Measurements from ENCODE around the gene GRIA1.

Gene GRIA1

DNA sequence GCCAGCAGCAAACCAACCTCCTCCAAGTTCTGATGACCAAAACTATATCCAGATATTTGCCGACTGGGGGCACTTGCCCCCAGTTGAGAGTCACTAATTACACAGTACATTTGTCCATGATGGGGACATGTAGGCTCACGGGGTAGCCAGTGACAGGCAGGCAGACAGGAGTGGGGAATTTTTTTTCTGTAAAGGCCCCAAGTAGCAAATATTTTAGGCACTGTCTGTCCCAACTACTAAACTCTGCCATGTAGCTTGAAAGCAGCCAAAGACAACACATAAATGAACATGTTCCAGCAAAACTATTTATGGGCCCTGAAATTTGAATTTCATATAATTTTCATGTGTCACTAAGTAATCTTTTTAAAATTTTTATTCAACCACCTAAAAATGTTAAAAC is 80.7 kb downstream of the GRIA1 start:
- H2AFZ ChIP-seq (ENCODE audit: low read length, unreplicated experiment), result no peak overlapping the region
- peaks cover 12% of the 10 kb centered on the region for H3K4me1 ChIP-seq (ENCODE audit: control insufficient read depth, insufficient read depth, low read length, unreplicated experiment)
- no peaks in the 10 kb centered on the region for H3K36me3 ChIP-seq (ENCODE audit: insufficient read depth, low read length)
- no peak overlapping the region for H3K4me3 ChIP-seq (ENCODE audit: low read depth, low read length)
- H3K27me3 ChIP-seq (ENCODE audit: insufficient read depth, low read length), result no peaks in the 10 kb centered on the region
- H3K79me2 ChIP-seq (ENCODE audit: control insufficient read depth, insufficient read depth, low read length, unreplicated experiment), result no peaks in the 10 kb centered on the region
- H3K27ac ChIP-seq (ENCODE audit: low read depth, low read length), result no peak overlapping the region

DNA sequence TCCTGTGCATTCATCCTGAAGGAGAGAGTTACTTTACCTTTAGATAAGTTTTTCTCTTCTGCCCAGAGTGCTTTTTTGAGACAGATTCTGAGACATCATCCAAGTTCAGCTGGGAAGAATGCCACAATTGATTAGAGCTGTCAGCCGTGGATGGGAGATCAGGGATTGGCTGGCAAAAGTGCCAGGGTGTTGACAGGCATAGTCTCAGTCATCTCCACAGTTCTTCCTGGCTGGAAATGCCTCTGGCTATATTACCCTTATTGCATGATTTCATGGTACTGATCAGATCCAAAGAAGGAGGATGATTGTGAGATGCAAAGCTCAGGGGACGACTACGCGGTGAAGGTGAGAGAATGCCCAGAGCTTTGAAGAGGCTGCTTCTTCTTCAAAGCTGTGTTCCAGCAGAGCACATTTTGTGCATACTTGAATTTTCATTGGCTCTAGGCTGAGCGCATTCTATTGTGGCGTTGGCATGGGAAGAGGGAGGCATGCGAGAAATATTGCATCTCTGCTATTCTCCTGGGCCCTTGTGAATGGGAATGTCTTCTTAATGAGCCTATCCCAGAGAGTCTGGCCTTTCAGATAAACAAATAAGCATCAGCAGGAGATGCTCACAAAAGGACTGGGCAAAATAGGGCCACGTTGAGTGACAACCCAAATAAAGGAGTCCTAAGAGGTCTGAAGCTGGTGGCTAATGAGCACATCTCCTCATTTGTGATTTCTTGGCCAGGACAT is 82.1 kb downstream of the GRIA1 start:
- Histone ChIP-seq H3K79me2 (ENCODE audit: control insufficient read depth, insufficient read depth, low read length, unreplicated experiment) (no peaks in the 10 kb centered on the region), H3K4me3 (ENCODE audit: low read depth, low read length) (no peak overlapping the region), H3K27ac (ENCODE audit: low read depth, low read length) (no peak overlapping the region), H3K36me3 (ENCODE audit: insufficient read depth, low read length) (no peaks in the 10 kb centered on the region), H3K27me3 (ENCODE audit: insufficient read depth, low read length) (no peaks in the 10 kb centered on the region), H3K4me1 (ENCODE audit: control insufficient read depth, insufficient read depth, low read length, unreplicated experiment) (peaks cover 12% of the 10 kb centered on the region), H2AFZ (ENCODE audit: low read length, unreplicated experiment) (no peak overlapping the region)

DNA sequence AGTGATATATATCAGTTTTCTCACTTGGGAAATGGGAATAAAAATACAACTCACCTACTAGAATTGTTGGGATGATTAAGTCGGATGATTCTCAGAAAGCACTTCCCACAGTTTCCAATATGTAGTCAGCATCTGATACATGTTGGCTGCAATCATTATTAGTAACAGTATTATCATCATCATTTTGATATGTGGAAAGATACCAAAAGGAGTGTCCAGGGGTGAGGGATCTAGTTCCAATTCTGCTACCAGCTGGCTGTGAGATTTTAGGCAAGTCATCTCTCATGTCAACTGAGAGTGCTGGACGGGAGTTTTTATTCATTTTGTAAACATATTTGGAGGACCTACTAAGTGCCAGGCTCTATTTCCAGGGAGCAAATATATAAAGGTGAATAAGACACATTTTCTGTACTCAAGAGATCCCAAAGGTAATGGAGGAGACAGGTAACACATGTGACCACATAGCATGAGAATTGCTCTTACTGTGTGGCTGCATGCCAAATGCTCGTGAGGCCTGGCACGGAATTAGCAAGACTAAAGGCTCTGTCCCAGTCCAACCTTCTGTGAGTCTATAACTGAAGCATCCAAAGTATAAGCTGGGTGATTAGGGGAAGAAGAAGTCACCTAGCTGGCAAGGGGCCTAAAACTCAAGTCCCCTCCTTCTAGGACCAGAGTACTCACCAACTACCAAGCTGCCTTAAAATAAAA is 83.0 kb downstream of the GRIA1 start:
- Histone ChIP-seq H3K4me3 (ENCODE audit: low read depth, low read length) (no peak overlapping the region), H3K36me3 (ENCODE audit: insufficient read depth, low read length) (no peaks in the 10 kb centered on the region), H3K79me2 (ENCODE audit: control insufficient read depth, insufficient read depth, low read length, unreplicated experiment) (no peaks in the 10 kb centered on the region), H3K27me3 (ENCODE audit: insufficient read depth, low read length) (no peaks in the 10 kb centered on the region), H3K27ac (ENCODE audit: low read depth, low read length) (no peak overlapping the region), H3K4me1 (ENCODE audit: control insufficient read depth, insufficient read depth, low read length, unreplicated experiment) (peaks cover 12% of the 10 kb centered on the region), H2AFZ (ENCODE audit: low read length, unreplicated experiment) (no peak overlapping the region)

DNA sequence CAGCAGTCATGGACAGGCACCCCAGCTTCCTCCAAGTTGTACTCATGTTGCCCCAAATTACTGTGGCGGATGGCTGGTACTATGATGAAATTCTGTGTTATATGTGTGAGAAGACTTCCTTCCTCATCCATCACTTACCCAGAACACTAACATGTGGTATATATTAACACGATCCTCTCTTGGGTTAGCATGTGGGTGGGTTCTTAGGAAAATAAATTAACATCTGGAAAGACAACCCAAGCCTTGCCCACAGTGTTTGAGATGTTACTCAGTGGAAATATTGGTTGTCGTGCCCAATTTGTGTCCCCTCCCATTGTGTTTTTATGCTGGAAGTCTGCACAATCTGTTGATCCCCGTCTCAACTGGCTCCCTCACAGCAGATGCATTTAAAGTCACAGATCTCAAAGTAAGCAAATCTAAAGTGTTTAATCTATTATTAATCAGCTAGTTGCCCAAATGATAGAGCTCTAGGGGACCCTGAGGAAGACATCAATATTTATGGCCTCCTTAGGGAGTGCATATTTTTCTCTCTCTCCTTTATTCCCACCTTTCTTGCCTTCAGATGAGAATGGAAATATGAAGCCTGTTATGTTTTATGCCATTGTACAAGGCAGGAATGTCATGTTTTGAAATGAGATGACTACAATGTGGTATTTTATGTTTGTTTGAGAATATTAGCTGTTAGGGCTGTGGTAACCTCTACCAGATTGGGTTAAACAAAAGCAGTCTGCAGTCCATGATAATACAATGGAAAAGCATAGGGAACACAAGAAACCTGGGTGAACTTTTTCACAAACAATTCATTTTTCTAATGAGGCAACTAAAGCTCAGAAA is 93.9 kb downstream of the GRIA1 start:
- H3K4me1 ChIP-seq (ENCODE audit: control insufficient read depth, insufficient read depth, low read length, unreplicated experiment), result no peaks in the 10 kb centered on the region
- H2AFZ ChIP-seq (ENCODE audit: low read length, unreplicated experiment), result no peak overlapping the region
- H3K27ac ChIP-seq (ENCODE audit: low read depth, low read length), result no peak overlapping the region
- no peaks in the 10 kb centered on the region for H3K27me3 ChIP-seq (ENCODE audit: insufficient read depth, low read length)
- no peaks in the 10 kb centered on the region for H3K79me2 ChIP-seq (ENCODE audit: control insufficient read depth, insufficient read depth, low read length, unreplicated experiment)
- H3K36me3 ChIP-seq (ENCODE audit: insufficient read depth, low read length), result no peaks in the 10 kb centered on the region
- H3K4me3 ChIP-seq (ENCODE audit: low read depth, low read length), result no peak overlapping the region

DNA sequence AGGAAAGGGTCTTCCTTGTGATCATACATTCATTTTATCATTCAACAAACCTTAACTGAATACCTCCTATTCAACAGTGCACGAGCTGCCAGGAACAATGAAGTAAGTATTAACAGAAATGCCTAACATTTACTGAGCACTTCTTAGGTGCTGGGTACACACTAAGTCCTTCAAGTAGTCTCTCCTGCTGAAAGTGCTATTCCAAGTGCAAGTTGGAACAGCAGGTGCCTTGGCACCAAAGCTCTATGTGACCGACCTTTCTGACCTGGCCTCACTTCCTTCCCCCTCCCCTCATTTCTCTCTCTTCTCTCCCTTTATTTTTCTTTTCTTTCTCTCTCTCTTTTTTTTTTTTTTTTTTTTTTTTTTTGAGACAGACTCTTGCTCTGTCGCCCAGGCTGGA is 94.5 kb downstream of the GRIA1 start:
- Histone ChIP-seq H3K79me2 (ENCODE audit: control insufficient read depth, insufficient read depth, low read length, unreplicated experiment) (no peaks in the 10 kb centered on the region), H3K27me3 (ENCODE audit: insufficient read depth, low read length) (no peaks in the 10 kb centered on the region), H2AFZ (ENCODE audit: low read length, unreplicated experiment) (no peak overlapping the region)

DNA sequence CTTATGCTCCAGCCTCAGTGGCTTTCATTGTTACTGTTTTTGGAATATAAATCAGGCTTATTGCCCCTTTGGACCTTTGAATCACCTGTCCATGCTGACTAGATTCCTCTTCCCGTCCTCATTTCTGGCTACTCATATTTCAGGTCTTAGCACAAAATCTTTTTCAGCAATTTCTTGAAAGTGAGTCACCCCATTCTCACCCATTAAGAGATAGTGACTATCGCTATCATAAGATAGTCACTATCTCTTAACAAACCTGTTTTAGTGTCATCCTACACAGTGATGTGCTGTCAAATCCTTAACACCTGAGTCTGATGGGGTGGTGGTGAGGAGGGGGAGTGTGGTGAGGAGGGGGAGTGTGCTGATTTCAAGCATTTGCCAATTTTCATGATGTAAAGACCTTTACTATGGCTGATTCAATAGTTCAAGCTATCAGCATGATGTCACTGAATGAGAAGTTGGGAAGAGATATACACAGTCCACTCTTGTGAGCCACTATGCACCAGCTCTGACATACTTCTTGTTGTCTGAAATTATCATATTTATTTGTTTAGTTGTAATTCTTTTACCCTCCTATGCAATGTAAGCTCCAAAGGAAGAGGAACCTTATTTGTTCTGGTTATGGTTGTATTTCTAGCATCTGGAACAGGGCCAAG is 95.3 kb downstream of the GRIA1 start:
- H3K4me1 ChIP-seq (ENCODE audit: control insufficient read depth, insufficient read depth, low read length, unreplicated experiment), result no peaks in the 10 kb centered on the region
- no peaks in the 10 kb centered on the region for H3K27me3 ChIP-seq (ENCODE audit: insufficient read depth, low read length)
- H3K4me3 ChIP-seq (ENCODE audit: low read depth, low read length), result no peak overlapping the region
- H3K27ac ChIP-seq (ENCODE audit: low read depth, low read length), result no peak overlapping the region
- no peaks in the 10 kb centered on the region for H3K79me2 ChIP-seq (ENCODE audit: control insufficient read depth, insufficient read depth, low read length, unreplicated experiment)
- H3K36me3 ChIP-seq (ENCODE audit: insufficient read depth, low read length), result no peaks in the 10 kb centered on the region
- no peak overlapping the region for H2AFZ ChIP-seq (ENCODE audit: low read length, unreplicated experiment)

More for the DNA sequence above, 94.5 kb downstream of the GRIA1 start:
- no peaks in the 10 kb centered on the region for H3K4me1 ChIP-seq (ENCODE audit: control insufficient read depth, insufficient read depth, low read length, unreplicated experiment)
- H3K36me3 ChIP-seq (ENCODE audit: insufficient read depth, low read length), result no peaks in the 10 kb centered on the region
- no peak overlapping the region for H3K27ac ChIP-seq (ENCODE audit: low read depth, low read length)
- H3K4me3 ChIP-seq (ENCODE audit: low read depth, low read length), result no peak overlapping the region

DNA sequence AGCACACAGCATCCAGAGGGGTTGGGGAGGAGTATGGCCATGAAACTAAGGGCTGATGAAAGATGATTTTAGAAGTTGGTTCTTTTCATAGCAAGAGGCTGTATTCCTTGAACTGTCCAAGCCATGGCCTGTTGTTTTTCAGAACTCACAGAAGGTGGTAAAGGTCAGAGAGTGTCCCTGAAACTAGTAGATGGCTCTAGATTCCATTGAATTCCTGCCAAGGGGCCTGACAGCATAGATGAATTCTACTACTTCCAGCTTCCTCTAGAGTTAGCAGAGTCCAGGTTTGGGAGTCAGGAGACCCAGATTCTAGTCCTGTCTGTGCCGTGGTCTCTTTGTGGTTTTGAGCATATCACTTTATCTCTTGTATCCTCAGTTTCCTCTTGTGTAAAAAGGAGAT is 101.6 kb downstream of the GRIA1 start:
- no peak overlapping the region for H3K27ac ChIP-seq (ENCODE audit: low read depth, low read length)
- no peaks in the 10 kb centered on the region for H3K27me3 ChIP-seq (ENCODE audit: insufficient read depth, low read length)
- H3K4me3 ChIP-seq (ENCODE audit: low read depth, low read length), result no peak overlapping the region
- no peaks in the 10 kb centered on the region for H3K36me3 ChIP-seq (ENCODE audit: insufficient read depth, low read length)
- no peaks in the 10 kb centered on the region for H3K4me1 ChIP-seq (ENCODE audit: control insufficient read depth, insufficient read depth, low read length, unreplicated experiment)
- no peaks in the 10 kb centered on the region for H3K79me2 ChIP-seq (ENCODE audit: control insufficient read depth, insufficient read depth, low read length, unreplicated experiment)
- no peak overlapping the region for H2AFZ ChIP-seq (ENCODE audit: low read length, unreplicated experiment)

DNA sequence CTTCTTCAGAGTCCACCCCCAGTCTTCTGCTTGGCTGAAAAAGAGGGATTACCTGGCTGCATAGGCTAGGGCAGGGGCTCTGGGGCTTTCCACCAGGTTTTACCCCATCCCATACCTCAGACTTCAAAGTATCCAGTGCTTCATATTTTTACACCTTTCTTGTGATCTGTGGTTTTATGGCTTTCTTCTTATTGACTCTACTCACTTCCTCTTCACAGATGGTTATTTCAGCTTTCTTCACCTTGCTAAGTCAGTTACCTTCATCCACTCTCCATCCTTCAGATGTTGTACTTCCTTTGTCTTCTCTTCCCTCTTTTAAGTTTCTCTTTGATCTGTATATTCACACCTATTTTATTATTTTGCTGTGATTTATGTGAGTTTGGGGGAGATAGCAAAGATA is 104.3 kb downstream of the GRIA1 start:
- Histone ChIP-seq H3K27ac (ENCODE audit: low read depth, low read length) (no peak overlapping the region), H3K79me2 (ENCODE audit: control insufficient read depth, insufficient read depth, low read length, unreplicated experiment) (no peaks in the 10 kb centered on the region), H3K4me1 (ENCODE audit: control insufficient read depth, insufficient read depth, low read length, unreplicated experiment) (no peaks in the 10 kb centered on the region), H3K27me3 (ENCODE audit: insufficient read depth, low read length) (no peaks in the 10 kb centered on the region), H2AFZ (ENCODE audit: low read length, unreplicated experiment) (no peak overlapping the region), H3K4me3 (ENCODE audit: low read depth, low read length) (no peak overlapping the region), H3K36me3 (ENCODE audit: insufficient read depth, low read length) (no peaks in the 10 kb centered on the region)

DNA sequence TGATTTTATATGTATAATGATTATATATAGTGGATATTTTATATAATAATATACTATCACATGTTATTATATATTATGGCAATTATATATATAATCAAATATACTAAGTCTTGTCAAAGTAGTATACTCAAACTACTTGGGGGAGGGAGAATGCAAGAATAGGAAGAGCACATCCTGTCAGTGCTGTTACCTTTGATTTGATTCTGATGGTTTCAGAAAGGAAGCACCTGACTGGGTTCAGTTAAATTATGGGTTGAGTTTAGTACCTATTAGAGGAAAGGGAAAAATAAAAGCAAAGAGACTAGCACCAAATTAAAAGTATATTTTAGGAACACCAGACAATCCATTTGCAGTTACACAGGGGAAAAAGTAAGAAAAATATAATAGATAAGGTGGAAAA is 107.6 kb downstream of the GRIA1 start:
- Histone ChIP-seq H3K36me3 (ENCODE audit: insufficient read depth, low read length) (no peaks in the 10 kb centered on the region), H2AFZ (ENCODE audit: low read length, unreplicated experiment) (no peak overlapping the region), H3K27ac (ENCODE audit: low read depth, low read length) (no peak overlapping the region), H3K4me1 (ENCODE audit: control insufficient read depth, insufficient read depth, low read length, unreplicated experiment) (no peaks in the 10 kb centered on the region), H3K27me3 (ENCODE audit: insufficient read depth, low read length) (no peaks in the 10 kb centered on the region), H3K4me3 (ENCODE audit: low read depth, low read length) (no peak overlapping the region), H3K79me2 (ENCODE audit: control insufficient read depth, insufficient read depth, low read length, unreplicated experiment) (no peaks in the 10 kb centered on the region)

DNA sequence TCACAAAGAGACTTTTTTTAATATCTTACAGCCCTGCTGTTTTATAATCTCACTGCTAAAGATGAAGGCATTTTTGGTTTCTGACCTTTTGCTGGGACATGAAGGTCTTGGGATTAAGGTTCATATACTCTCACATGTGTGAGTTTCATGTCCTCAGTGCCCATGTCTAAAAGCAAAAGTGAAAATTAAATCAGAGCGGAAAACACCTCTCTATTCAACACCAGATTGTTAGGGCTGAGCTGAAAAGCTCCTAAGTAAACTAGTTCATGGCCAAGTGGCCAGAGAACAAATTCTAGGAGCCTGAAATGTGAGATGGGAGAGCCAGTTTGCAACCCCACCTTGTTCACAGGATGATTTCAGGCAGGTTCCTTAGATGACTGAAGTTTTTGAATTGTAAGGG is 110.9 kb downstream of the GRIA1 start:
- H3K79me2 ChIP-seq (ENCODE audit: control insufficient read depth, insufficient read depth, low read length, unreplicated experiment), result no peaks in the 10 kb centered on the region
- no peaks in the 10 kb centered on the region for H3K4me1 ChIP-seq (ENCODE audit: control insufficient read depth, insufficient read depth, low read length, unreplicated experiment)
- H3K4me3 ChIP-seq (ENCODE audit: low read depth, low read length), result no peak overlapping the region
- H2AFZ ChIP-seq (ENCODE audit: low read length, unreplicated experiment), result no peak overlapping the region
- H3K36me3 ChIP-seq (ENCODE audit: insufficient read depth, low read length), result no peaks in the 10 kb centered on the region
- H3K27ac ChIP-seq (ENCODE audit: low read depth, low read length), result no peak overlapping the region
- no peaks in the 10 kb centered on the region for H3K27me3 ChIP-seq (ENCODE audit: insufficient read depth, low read length)
